ENCODE results near the gene MRPS18B. TPM values are rescaled to one million over a fixed set of nuclear protein-coding genes. Genes with fewer than 3 reads are reported as not detected.

Gene MRPS18B
- total RNA-seq, 1 experiment from 2014 or later, result 67.9 TPM

DNA sequence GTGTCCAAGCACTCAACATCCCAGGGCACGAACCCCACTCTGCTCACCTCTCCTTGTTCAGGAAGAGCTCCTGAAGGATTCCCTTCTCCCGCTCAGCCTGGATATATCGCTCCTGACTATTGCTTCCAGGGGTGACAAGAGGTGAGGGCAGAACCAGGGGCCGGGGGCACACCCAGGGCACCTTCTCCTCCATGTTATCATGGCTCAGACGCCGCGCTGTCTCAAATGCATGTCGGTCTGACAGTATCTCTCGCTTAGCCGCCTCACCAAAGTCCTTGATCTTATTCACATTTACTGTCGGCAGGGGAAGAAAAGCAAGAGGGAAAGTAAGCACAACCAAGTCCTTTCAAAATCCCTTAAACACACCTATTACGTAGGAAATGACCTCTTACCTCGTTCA lies 13.7 kb upstream of the MRPS18B start:
- no peak for DNase-seq (ENCODE audit: low read depth)

GRCh38 chr6:30610065-30610464 lies 7.6 kb upstream of the MRPS18B start:
- DNase-seq (ENCODE audit: low read depth), result no peak

DNA sequence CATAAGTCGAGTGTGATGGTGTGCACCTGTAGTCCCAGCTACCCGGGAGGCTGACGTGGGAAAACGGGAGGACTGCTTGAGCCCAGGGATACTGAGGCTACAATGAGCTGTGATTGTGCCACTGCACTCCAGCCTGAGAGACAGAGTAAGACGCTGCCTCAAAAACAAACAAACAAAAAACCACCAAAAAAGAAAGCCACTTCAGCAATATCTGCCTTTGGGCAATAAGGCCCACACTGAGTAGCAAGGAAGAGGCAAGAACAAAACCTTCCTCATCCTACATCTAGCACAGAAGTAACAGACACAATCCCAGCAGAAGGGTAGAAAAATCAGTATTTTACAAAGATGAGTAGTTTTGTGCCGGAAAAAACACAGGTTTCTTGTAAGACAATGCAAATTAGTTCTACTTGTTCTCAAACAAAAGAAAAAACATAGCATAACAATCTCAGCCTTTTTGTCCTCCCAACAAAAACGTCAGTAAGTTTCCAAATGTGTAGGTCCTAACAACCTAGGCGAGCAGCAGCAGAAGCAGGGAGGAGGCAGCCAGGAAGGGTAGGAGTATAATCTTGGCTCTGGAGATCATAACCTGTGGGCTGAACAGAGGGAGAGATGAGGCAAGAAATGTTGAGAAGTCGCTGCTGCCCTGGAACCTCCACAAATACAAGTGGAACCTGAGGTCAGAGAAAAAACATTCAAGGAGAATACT lies 6.3 kb upstream of the MRPS18B start:
- no peak for DNase-seq (ENCODE audit: low read depth)

- no peak for DNase-seq (ENCODE audit: low read depth)
Measured at GRCh38 chr6:30611856-30612194, 5.8 kb upstream of the MRPS18B start.

- peak; percentile 63 for DNase-seq (ENCODE audit: low read depth)
Measured at GRCh38 chr6:30612213-30612612, 5.4 kb upstream of the MRPS18B start.

DNA sequence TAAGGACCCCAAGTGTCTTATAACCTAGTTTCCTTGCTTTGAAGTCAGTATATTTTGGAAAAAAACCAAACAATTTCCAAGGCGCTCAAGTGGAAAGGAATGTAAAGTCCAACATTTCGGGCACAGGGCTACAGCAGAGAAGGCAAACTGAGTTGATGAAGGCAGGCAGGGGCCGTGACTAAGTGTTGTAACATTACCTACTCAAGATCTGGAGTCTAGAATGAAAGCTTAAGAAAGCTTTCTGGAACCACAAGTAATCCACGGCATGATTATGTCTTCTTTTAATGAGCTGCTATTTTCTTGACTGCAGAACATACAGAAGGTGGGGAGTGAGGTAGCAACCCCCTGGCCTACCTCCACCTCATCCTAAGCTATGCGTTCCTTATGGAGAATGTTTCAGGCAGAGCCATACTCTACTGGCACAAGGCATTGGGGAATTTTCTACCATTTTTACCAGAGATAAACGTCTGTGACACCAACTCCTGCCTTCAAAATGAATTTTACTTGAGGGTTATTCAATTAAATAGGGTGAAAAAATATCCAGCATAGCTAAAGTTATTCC lies 4.9 kb upstream of the MRPS18B start:
- DNase-seq (ENCODE audit: low read depth), result peak; percentile 52

DNA sequence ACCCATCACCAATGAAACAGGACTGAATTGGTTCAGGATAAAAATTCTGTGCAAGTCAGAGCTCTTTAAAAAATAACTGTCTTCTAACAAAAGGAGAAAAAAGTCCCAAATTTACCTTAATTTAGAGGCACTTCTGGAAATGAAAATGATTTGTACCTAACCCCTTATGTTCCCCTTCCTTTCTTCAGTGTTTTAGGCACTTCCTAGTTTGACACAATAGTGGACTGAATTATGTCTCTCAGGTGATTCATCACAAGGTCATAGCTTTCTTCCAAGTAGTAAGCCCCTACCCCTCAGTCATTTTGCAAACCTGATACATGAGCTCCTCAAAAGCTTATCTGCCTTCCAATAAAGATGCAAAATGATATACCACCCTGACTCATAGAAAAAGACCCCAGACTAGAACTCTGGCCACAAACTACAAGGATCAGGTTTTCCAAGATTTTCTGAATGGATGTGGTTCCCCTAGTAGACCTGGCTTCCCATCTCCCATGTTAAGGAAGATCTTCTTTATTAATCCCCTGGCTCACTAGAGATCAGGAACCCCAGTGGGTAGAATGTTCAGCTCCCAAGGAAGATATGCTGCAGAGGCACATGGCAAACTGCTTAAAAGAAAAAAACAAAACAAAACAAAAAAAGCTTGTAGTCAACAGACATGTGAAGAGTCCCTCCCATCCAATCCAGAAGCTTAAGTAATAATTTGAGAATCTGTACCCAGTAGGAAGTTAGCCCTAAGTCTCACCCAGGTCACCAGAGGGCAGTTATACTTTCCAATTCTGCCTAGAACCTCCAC lies 4.2 kb upstream of the MRPS18B start:
- peak; percentile 49 for DNase-seq (ENCODE audit: low read depth)

DNA sequence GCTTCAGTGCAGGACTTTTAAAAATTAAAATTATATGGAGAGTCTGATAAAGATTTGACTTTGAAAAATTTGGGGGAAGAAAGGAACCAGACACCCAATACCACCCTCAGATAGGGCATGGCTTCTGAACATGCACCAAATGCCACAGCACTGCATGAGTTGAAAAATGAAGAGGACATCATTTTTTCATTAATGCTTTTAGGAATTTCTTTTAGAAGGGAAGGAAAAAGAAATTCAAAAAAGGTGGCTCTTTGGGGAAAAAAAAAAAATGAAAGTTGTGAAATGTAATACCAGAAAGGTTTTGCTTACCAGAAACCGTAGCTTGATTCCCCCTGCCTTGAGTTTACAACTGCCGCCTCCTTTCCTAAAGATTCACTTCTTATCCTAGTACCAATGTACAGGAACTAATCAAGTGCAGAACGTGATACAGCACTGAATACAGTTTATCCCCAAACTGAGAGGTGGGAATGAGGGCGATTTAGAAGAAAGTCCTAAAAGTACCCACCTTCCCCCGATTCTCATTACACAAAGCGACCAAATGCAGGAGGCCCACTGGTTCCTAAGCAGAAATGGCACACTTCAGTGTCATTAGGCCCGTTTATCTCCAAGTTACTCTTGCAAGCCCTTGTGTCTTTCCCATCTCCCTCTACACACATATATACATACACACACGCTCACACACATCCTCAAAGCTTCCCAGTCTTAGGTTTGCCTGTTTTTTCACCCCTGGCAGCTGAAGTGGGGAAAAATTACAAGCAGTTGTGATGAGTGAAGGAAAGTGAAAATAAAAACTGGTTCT lies 3.4 kb upstream of the MRPS18B start:
- no peak for DNase-seq (ENCODE audit: low read depth)

- DNase-seq (ENCODE audit: low read depth), result peak; percentile 98
Measured at GRCh38 chr6:30614843-30615218, 2.8 kb upstream of the MRPS18B start.

DNA sequence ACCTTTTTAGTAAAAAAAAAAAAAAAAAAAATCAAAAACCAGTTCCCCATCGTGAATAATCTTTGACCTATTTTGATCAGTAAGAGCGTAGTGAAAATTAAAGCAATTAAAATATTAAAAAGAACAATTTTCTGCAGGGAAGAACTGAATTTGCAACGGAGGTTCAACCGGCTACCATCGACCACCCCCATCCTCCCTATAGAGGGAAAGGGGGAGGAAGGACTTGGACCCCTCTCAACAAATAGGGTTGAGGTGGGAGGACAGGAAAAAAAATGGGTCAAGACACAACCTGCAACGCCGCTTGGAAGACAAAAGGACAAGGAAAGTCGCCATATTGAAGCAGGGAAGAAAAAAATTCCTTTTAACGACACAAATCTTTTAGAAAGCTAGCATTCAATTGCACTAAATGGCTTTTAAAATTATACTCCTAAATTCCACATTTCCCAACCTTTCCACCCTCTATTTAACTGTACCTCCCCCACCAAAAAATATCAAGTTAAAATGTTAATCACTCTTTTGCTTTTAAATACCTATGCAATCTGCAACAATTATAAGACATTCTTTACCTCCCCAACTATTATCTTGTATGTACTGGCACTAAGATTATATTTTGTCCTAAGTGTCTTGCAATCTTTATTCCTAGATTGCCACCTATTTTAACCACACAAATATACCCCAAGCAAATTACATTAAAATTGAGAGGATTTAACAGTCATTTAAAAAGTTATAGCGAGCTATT lies 2.3 kb upstream of the MRPS18B start:
- DNase-seq (ENCODE audit: low read depth), result peak; percentile 83

DNA sequence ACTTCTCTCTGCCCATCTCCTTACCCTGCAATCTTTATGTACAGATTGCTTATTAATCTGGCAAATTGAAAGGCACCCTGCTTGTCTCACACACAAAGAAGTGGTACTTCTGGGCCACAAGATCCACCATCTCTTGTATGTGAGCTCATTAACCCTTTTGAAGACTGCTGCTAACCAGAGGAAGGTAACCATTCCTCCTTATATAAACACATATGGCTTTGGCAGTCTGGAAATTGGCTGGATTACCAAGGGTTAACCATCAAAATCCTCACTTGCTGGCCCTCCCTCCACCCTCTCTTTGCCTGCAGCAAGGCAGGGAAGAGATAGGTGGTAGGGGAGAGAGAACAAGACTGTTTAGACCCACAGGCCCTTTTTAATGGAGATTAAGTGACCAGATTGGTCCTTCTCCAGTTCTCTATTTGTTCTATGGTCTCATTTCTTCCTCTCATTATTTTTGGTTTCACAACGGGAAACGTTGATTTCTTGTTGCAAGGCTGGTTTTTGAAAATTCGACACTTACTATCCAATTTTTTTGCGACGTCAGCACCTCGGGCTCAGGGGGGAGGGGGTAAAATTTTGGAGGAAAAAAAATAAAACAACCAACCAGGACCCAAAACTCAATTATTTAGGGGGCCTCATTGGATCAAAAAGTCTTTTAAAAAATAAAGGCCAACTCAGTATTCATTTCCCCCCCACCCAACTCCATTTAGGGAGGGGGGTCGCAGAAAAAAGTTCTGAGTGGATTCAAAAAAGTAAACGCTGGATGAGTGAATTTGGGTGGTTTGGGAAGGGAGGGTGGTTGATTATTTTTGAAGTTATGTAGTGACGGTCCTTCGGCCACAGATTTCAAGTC lies 1.5 kb upstream of the MRPS18B start:
- DNase-seq (ENCODE audit: low read depth), result peak; percentile 33

DNA sequence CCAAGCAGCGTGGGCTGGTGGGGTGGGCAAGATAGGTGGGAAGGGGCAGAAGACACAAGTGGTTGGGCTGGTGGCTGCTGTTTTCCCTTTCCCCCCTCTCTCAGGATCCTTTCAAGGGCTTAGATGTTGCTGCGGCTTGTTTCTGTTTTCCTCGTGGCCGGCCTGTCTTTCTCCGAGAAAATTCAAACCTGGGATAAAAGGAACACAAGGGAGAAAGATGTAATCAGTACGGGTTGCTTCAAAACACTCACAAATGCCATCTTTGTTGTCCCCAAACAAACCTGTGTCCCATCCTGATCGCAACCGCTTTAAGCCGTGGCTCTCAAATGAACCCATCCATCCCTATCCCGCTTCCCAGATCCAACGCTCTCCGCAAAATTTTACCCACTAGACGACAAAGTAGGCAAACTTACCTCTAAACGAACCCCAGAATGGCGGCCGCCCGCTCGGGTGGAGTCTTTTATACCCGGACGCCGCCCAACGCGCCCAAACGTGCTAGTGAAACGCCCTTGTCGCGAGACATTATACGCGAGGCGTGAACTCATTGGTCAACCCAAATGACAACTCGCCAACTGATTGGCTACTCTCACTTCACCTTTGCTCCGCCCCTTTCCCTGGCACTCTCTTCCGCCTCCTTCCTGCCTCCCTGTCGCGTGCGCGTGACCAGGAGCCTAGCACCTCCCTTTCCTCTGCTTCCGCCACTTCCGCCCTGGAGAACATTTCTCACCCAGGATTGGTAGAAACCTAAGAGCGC lies 652 bp upstream of the MRPS18B start, which contains the start of gene PPP1R10:
Gene PPP1R10, minus strand, starts transcription at position 433 of the 754 bp plus-strand sequence. CDS start 7,299 bp downstream, outside the sequence.
- peak; percentile 100 for DNase-seq (ENCODE audit: low read depth)

- peak; percentile 60 for DNase-seq (ENCODE audit: low read depth)
Measured at GRCh38 chr6:30618270-30618797, 694 bp downstream of the MRPS18B start.

DNA sequence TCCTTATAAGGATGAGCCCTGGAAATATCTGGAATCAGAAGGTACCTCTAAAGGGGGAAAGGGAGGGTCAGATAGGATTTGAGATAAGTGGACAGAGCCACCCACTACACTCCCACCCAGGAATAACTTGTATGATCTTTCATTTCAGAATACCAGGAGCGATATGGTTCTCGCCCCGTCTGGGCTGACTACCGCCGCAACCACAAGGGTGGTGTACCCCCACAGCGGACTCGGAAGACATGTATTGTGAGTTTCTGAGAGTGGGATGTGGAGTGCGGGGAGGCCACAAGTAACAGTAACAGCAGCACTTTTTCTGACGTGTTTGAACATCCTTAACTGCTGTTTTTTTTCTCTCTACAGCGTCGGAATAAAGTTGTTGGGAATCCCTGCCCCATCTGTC lies 1.9 kb downstream of the MRPS18B start:
- DNase-seq (ENCODE audit: low read depth), result no peak

DNA sequence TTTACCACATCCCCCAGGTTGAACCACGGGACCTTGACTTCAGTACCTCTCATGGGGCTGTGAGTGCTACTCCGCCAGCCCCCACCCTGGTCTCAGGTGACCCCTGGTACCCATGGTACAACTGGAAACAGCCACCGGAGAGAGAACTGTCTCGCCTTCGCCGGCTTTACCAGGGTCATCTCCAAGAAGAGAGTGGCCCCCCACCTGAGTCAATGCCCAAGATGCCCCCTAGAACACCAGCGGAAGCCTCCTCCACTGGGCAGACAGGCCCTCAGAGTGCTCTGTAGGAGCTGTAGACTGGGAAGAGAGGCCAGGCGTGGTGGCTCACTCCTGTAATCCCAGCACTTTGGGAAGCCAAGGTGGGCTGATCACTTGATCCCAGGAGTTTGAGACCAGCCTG lies 7.9 kb downstream of the MRPS18B start:
- DNase-seq (ENCODE audit: low read depth), result no peak

DNA sequence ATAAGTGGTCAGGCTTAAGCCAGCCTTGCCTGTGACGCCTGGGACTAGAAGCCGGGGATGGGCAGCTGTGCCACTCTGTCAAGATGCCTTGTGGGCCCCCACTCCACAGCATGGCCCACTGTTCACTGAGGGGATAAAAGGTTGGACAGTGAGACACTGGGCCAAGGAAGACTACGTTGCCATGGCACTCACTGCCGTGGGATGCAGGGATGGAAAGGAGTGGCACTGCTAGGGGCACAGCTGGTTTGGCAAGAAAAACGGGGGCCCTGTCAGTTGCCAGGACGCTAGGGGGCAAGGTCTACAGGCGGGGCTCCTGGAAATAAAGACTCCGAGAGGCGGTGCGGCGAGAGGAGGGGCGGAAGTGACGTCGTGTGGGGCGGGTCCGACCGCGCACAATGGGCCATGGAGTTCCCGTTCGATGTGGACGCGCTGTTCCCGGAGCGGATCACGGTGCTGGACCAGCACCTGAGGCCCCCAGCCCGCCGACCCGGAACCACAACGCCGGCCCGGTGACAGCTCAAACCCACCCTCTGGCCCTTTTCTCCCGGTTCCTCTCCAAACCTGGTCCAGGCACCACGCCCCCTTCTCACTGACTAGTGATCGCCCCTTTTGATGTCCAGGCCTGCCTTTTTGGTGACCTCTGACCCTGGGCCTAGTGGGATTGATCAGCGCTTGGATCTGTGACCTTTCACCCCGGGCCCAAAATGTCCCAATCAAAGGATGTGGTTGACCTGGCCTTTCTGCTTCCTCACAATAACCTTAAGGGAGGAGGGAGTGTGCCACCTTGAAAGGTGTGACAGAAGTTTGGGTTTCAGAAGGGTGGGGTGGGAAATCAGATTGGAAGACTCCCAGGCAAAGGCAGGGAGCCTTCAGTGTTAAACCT lies 9.1 kb downstream of the MRPS18B start, which contains the start of gene ATAT1:
Gene ATAT1, plus strand, starts transcription at position 391 of the 883 bp plus-strand sequence.
- peak; percentile 86 for DNase-seq (ENCODE audit: low read depth)

DNA sequence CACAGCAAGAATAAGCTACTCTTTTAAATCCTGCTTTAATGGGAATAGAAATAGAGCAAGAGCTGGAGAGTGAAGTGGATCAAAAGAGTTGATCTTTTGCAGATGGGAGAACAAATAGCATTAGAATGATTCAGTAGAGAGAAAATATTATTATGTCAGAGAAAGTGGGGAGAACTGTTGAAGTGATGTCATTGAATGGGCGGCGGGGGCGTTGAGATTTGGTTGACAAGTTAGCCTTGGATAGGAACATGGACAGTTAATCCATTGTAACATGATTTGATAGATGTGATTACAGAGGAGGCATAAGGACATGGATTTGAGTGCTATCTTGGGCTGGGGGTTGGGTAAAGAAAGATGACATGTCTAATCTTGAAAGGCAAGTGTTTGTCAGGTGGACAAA lies 18.2 kb downstream of the MRPS18B start:
- no peak for DNase-seq (ENCODE audit: low read depth)

DNA sequence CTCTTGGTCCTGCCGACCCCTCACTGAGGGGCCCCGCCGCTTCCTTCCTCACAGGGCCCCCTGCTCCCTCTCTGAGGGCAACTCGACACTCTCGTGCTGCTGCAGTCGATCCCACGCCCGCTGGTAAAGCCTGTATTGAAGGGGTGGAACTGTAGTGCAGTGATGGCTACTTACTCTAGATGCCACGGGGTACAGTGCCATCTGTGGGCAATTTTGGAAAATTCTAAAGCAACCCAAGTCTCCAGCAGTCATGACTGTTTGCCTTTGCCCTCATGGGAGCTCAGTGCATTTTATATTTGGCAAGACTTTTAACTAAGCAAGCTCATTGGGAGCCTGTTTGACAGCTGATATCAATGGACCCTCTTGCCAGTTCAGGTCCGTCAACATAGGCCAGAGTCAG lies 22.8 kb downstream of the MRPS18B start:
- DNase-seq (ENCODE audit: low read depth), result no peak

Data from LHCN-M2 (cell line).